Liver (tissue), 9 donors: Measurements from ENCODE around the gene ATPAF1. TPM values are rescaled to one million over a fixed set of nuclear protein-coding genes. Genes with fewer than 3 reads are reported as not detected.

Source experiments
- DNase-seq: peaks from one replicate; pipeline ENCODE4 v3.0.0-alpha.2; 2017; ENCODE audit warnings: low spot score
- H3K27ac ChIP-seq, 2 donors: one replicate each; pipeline ENCODE4 v1.7.0; 2013; ENCODE audit warnings: inconsistent platforms in 2 of 2, low read length in 2 of 2, control low read depth in 1 of 2, low read depth in 1 of 2, mild to moderate bottlenecking in 1 of 2
- H3K27me3 ChIP-seq, 4 donors: one replicate each; pipeline versions ENCODE4 v1.6.1 to v1.7.0; 2013; ENCODE audit warnings: low read length in 3 of 4, inconsistent platforms in 1 of 4, mild to moderate bottlenecking in 1 of 4, moderate library complexity in 1 of 4; ENCODE audit not compliant: control insufficient read depth in 4 of 4, insufficient read depth in 4 of 4
- H3K36me3 ChIP-seq, 4 donors: one replicate each; pipeline versions ENCODE4 v1.6.1 to v1.7.0; 2013; ENCODE audit warnings: low read length in 3 of 4, mild to moderate bottlenecking in 3 of 4, low read depth in 1 of 4, moderate library complexity in 1 of 4; ENCODE audit not compliant: control insufficient read depth in 4 of 4, insufficient read depth in 3 of 4
- H3K4me1 ChIP-seq, 4 donors: one replicate each; pipeline versions ENCODE4 v1.6.1 to v1.7.0; 2013; ENCODE audit warnings: low read length in 3 of 4, mild to moderate bottlenecking in 3 of 4, moderate library complexity in 1 of 4; ENCODE audit not compliant: control insufficient read depth in 4 of 4, insufficient read depth in 4 of 4
- H3K4me3 ChIP-seq, 3 donors: one replicate each; pipeline versions ENCODE4 v1.6.1 to v1.7.0; 2013; ENCODE audit warnings: low read length in 3 of 3, control low read depth in 1 of 3, low read depth in 1 of 3, mild to moderate bottlenecking in 1 of 3
- H3K9ac ChIP-seq, 2 donors: one replicate each; pipeline ENCODE4 v1.7.0; 2013; ENCODE audit warnings: low read length in 2 of 2, mild to moderate bottlenecking in 2 of 2, moderate library complexity in 2 of 2, control low read depth in 1 of 2, low read depth in 1 of 2
- H3K9me3 ChIP-seq, 4 donors: one replicate each; pipeline versions ENCODE4 v1.6.1 to v1.7.0; 2013; ENCODE audit warnings: low read length in 3 of 4; ENCODE audit not compliant: control insufficient read depth in 4 of 4
- EGR1 ChIP-seq, 2 donors: IDR thresholded peaks; 2 replicates each; pipeline ENCODE4 v1.6.1; 2016 to 2018; ENCODE audit warnings: antibody characterized with exemption in 2 of 2, low read depth in 2 of 2
- FOXA1 ChIP-seq: IDR thresholded peaks from 2 replicates; pipeline ENCODE4 v1.6.1; 2016; ENCODE audit warnings: antibody characterized with exemption
- FOXA2 ChIP-seq: IDR thresholded peaks from 2 replicates; pipeline ENCODE4 v1.6.1; 2016; ENCODE audit warnings: antibody characterized with exemption
- GABPA ChIP-seq, 2 donors: IDR thresholded peaks in 1 of 2; conservative IDR thresholded peaks in 1 of 2; 2 replicates each; pipeline ENCODE4 v1.6.1; 2016; ENCODE audit warnings: antibody characterized with exemption in 2 of 2, mild to moderate bottlenecking in 1 of 2, moderate library complexity in 1 of 2
- HNF4A ChIP-seq, 2 donors: conservative IDR thresholded peaks; 2 replicates each; pipeline ENCODE4 v1.6.1; 2016; ENCODE audit warnings: antibody characterized with exemption in 2 of 2, mild to moderate bottlenecking in 2 of 2
- HNF4G ChIP-seq: IDR thresholded peaks from 2 replicates; pipeline ENCODE4 v1.6.1; 2016; ENCODE audit warnings: antibody characterized with exemption
- NR2F2 ChIP-seq: IDR thresholded peaks from 2 replicates; pipeline ENCODE4 v1.6.1; 2016; ENCODE audit warnings: antibody characterized with exemption
- RAD21 ChIP-seq, 2 donors: IDR thresholded peaks; 2 replicates each; pipeline ENCODE4 v1.6.1; 2016; ENCODE audit warnings: antibody characterized with exemption in 2 of 2, mild to moderate bottlenecking in 2 of 2
- RXRA ChIP-seq, 2 donors: IDR thresholded peaks; 2 replicates each; pipeline ENCODE4 v1.6.1; 2017 to 2018; ENCODE audit warnings: antibody characterized with exemption in 2 of 2, mild to moderate bottlenecking in 1 of 2
- SP1 ChIP-seq: IDR thresholded peaks from 2 replicates; pipeline ENCODE4 v1.6.1; 2018; ENCODE audit warnings: antibody characterized with exemption, mild to moderate bottlenecking
- TAF1 ChIP-seq: conservative IDR thresholded peaks from 2 replicates; pipeline ENCODE4 v1.6.1; 2016; ENCODE audit warnings: antibody characterized with exemption, mild to moderate bottlenecking
- YY1 ChIP-seq: IDR thresholded peaks from 2 replicates; pipeline ENCODE4 v1.6.1; 2016; ENCODE audit warnings: antibody characterized with exemption, mild to moderate bottlenecking
- WGBS: extraction: QIAGEN DNeasy Blood & Tissue Kit; methylation state at CpG from one replicate; pipeline ENCODE4 v1.1.7; 2013; 5-methylcytosine and 5-hydroxymethylcytosine counted together
- polyA plus RNA-seq, 2 donors: library from polyadenylated mRNA; stranded (reverse) in 1 of 2; unstranded in 1 of 2; fragments of 200-250 nt in 1 of 2; fragments of >200 nt in 1 of 2; fragmentation: Nextera tagmentation in 1 of 2; extraction: Ambion mirVana in 1 of 2; gene quantifications; one replicate each; pipeline versions ENCODE4 v1.2.1 to v1.2.3, GENCODE V29; 2013 to 2015
- total RNA-seq, 2 donors: library from RNA; depleted of rRNA; stranded (reverse); fragments of >200 nt; gene quantifications; one replicate each; pipeline ENCODE4 v1.2.3, GENCODE V29; 2014
- TF ChIP-seq, protein P1 (sequence below): IDR thresholded peaks from 2 replicates; pipeline ENCODE4 v1.6.1; 2016; ENCODE audit warnings: antibody characterized with exemption
- TF ChIP-seq, protein P2 (sequence below): IDR thresholded peaks from 2 replicates; pipeline ENCODE4 v1.6.1; 2016; ENCODE audit warnings: antibody characterized with exemption
- TF ChIP-seq, protein P3 (sequence below): IDR thresholded peaks from 2 replicates; pipeline ENCODE4 v1.6.1; 2016; ENCODE audit warnings: antibody characterized with exemption
- TF ChIP-seq, protein P4 (sequence below): fragments of 150-350 bp; IDR thresholded peaks from 2 replicates; pipeline ENCODE4 v1.5.1; 2017; ENCODE audit warnings: improper control_type of control experiment, low read depth, low read length; ENCODE audit not compliant: missing input control
- TF ChIP-seq, protein P5 (sequence below): IDR thresholded peaks from 2 replicates; pipeline ENCODE4 v1.6.1; 2016; ENCODE audit warnings: antibody characterized with exemption, mild to moderate bottlenecking
- donor health status: healthy.
- donor health status: healthy.
- donor health status: healthy.
- donor health status: healthy.
- donor health status: healthy.

The ATPAF1 gene
- total and polyA plus RNA-seq, 4 donors = 35.3 to 54.1 (median 37.0) TPM

DNA sequence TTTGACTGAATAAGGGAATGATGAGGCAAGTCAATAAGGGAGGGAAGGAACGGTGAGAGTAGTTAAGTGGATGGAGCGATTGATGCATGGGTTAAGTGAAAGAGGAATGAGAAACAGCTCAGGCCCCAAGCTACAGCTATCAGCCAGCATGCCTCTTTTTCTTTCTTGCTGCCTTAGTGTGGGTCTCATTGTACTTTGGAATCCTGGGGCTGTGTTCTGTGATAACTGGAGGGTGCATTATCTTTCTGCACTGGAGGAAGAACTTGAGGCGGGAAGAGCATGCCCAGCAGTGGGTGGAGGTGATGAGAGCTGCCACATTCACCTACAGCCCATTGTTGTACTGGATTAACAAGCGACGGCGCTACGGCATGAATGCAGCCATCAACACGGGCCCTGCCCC is 4.5 kb upstream of the ATPAF1 start (continued):
- TF ChIP-seq, protein P1, sequence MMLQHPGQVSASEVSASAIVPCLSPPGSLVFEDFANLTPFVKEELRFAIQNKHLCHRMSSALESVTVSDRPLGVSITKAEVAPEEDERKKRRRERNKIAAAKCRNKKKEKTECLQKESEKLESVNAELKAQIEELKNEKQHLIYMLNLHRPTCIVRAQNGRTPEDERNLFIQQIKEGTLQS = no peak
- TF ChIP-seq GABPA (IDR thresholded peaks at IDR 0.05 in 1 of 2, conservative IDR thresholded peaks at IDR 0.05 in 1 of 2) (no peak), TAF1 (no peak), FOXA2 (no peak)

DNA sequence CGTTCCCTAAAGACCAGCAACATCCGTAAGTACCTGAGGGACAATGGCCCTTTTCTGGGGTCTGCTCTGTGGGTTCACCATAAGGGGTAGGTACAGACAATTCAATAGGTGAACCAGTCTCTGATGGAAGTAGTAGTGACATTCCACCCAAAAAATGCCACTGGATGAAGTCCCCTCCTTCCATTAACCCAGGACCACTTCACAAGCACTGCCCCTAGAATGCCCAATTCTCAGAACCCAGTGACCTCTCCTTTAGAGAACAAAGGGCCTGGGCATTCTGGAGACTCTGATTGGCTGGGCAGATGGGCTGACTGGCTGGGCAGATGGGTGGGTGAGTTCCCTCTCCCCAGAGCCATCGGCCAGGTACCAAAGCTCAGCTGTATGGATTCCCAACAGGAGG is 3.4 kb upstream of the ATPAF1 start, which contains the start of gene TEX38:
Gene TEX38, plus strand, starts transcription at position 301 of the 400 bp plus-strand sequence. Its CDS starts 81 bp downstream, at position 382.
- Histone ChIP-seq H3K4me3 (no peak within 1 kb of the TSS), H3K27ac (no peak within 1 kb of the TSS), H3K9me3 (no peaks in the 10 kb centered on the region), H3K9ac (no peak within 1 kb of the TSS), H3K27me3 (no peaks in the 10 kb centered on the region), H3K4me1 (peaks cover 0 to 14% (median 13%) of the 10 kb centered on the region in 4 donors), H3K36me3 (peaks cover 0 to 5% (median 4%) of the 10 kb centered on the region in 4 donors)
- 93% methylated on average over 3 of the region's 3 CpGs for WGBS
- no peak for DNase-seq
- TF ChIP-seq, protein P1 = no peak
- TF ChIP-seq, protein P2, sequence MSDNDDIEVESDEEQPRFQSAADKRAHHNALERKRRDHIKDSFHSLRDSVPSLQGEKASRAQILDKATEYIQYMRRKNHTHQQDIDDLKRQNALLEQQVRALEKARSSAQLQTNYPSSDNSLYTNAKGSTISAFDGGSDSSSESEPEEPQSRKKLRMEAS = no peak
- TF ChIP-seq EGR1 (IDR thresholded peaks at IDR 0.05; ENCODE audit: low read depth in 2 of 2) (no peak), YY1 (no peak), TAF1 (no peak), NR2F2 (no peak), FOXA2 (no peak), HNF4G (no peak), FOXA1 (no peak), HNF4A (conservative IDR thresholded peaks at IDR 0.05) (no peak), SP1 (no peak), RXRA (IDR thresholded peaks at IDR 0.05) (no peak), RAD21 (IDR thresholded peaks at IDR 0.05) (no peak)
- TF ChIP-seq, protein P3, sequence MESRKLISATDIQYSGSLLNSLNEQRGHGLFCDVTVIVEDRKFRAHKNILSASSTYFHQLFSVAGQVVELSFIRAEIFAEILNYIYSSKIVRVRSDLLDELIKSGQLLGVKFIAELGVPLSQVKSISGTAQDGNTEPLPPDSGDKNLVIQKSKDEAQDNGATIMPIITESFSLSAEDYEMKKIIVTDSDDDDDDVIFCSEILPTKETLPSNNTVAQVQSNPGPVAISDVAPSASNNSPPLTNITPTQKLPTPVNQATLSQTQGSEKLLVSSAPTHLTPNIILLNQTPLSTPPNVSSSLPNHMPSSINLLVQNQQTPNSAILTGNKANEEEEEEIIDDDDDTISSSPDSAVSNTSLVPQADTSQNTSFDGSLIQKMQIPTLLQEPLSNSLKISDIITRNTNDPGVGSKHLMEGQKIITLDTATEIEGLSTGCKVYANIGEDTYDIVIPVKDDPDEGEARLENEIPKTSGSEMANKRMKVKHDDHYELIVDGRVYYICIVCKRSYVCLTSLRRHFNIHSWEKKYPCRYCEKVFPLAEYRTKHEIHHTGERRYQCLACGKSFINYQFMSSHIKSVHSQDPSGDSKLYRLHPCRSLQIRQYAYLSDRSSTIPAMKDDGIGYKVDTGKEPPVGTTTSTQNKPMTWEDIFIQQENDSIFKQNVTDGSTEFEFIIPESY = no peak
- TF ChIP-seq, protein P4, sequence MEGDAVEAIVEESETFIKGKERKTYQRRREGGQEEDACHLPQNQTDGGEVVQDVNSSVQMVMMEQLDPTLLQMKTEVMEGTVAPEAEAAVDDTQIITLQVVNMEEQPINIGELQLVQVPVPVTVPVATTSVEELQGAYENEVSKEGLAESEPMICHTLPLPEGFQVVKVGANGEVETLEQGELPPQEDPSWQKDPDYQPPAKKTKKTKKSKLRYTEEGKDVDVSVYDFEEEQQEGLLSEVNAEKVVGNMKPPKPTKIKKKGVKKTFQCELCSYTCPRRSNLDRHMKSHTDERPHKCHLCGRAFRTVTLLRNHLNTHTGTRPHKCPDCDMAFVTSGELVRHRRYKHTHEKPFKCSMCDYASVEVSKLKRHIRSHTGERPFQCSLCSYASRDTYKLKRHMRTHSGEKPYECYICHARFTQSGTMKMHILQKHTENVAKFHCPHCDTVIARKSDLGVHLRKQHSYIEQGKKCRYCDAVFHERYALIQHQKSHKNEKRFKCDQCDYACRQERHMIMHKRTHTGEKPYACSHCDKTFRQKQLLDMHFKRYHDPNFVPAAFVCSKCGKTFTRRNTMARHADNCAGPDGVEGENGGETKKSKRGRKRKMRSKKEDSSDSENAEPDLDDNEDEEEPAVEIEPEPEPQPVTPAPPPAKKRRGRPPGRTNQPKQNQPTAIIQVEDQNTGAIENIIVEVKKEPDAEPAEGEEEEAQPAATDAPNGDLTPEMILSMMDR = no peak
- TF ChIP-seq, protein P5, sequence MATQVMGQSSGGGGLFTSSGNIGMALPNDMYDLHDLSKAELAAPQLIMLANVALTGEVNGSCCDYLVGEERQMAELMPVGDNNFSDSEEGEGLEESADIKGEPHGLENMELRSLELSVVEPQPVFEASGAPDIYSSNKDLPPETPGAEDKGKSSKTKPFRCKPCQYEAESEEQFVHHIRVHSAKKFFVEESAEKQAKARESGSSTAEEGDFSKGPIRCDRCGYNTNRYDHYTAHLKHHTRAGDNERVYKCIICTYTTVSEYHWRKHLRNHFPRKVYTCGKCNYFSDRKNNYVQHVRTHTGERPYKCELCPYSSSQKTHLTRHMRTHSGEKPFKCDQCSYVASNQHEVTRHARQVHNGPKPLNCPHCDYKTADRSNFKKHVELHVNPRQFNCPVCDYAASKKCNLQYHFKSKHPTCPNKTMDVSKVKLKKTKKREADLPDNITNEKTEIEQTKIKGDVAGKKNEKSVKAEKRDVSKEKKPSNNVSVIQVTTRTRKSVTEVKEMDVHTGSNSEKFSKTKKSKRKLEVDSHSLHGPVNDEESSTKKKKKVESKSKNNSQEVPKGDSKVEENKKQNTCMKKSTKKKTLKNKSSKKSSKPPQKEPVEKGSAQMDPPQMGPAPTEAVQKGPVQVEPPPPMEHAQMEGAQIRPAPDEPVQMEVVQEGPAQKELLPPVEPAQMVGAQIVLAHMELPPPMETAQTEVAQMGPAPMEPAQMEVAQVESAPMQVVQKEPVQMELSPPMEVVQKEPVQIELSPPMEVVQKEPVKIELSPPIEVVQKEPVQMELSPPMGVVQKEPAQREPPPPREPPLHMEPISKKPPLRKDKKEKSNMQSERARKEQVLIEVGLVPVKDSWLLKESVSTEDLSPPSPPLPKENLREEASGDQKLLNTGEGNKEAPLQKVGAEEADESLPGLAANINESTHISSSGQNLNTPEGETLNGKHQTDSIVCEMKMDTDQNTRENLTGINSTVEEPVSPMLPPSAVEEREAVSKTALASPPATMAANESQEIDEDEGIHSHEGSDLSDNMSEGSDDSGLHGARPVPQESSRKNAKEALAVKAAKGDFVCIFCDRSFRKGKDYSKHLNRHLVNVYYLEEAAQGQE = no peak
